Islet of Langerhans (tissue), 1 donor: ENCODE data around the gene HLA-DQA1.
"Not testable (repeated sequence)": the region's sequence is repeated elsewhere in the genome, so short reads cannot be mapped to it uniquely, and the experiment has no call there.

Experiments used
- FAIRE-seq: peaks from one replicate; lab custom pipeline; 2011; peaks lifted over from hg19 to GRCh38; lab: Jason Lieb, UNC

The HLA-DQA1 gene

DNA sequence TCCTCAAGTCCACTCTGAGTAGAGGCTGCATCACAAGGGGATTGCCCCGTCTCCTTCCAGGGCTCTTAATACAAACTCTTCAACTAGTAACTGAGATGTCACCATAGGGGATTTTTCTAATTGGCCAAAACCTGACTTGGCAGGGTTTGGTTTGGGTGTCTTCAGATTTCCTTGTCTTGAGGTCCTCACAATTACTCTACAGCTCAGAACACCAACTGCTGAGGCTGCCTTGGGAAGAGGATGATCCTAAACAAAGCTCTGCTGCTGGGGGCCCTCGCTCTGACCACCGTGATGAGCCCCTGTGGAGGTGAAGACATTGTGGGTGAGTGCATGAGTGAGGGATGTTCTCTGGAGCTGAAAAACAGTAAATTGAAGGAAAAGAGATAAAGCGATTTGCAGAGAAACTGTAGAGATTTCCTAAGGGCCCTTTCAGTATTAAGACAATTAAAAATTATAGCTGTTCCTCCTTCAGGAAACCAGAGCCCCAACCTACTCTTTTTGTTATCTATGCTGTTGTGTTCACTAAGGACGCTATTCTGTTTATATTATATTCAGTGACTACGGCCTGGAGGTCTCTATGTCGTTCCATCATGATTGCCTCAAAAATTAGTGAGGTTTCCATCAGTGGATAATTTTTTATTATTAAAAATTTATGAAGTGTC is at the start of gene HLA-DQA1:
Gene HLA-DQA1, plus strand, starts transcription at position 188 of the 662 bp plus-strand sequence. Its CDS starts 53 bp downstream, at position 241.
- FAIRE-seq, result no peak

DNA sequence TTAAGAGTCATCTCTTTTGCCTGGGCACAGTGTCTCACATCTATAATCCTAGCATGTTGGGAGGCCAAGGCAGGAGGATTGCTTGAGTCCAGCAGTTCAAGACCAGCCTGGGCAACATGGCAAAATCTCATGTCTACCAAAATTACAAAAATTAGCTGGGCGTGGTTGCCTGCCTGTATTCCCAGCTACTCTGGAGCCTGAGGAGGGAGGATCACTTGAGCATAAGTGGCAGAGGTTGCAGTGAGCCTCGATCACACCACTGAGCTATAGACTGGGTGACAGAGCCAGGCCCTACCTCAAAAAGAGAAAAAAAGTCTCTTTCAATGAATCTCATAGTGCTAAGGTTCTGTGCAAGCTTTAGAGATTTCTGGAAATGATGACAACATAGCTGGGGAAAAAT is 49.0 kb upstream of the HLA-DQA1 start:
- no peak for FAIRE-seq

DNA sequence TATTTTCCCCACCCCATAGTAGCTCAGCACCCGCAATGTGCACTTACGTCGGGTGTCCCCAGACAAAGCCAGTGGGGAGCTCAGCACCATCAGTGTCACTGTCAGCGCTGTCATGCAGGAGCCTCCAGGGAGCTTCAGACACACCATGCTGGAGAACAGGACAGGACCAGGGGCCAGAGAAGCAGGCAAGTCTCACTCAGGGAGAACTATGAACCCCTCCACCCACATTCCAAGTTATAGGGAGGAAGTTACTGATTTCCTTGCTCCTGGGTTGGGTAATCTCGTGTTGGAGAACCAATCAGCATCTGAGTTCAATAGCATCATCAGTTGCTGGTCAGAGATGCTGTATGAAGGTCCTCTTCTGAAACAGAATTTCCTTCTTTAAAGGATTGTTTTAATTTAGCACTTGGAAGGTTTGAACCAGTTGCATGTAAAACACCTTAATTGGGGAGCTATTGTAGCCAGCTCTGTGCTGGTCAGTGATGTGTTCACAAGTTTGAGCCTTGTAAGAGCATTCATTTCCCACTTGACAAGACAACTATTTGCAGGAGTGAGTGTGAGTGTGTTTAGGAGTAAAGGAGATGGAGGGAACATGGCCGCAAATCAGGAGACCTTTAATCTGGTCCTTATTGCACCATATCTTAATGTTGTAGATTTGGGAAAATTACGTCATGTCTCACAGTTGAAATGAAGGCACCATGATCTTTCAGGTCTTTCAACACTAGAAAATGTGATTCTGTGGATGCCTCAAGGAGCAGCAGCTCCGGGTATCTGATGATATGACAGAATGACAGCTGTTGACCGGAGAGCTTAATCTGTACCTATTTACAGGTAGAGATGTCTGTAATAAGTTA is 47.4 kb upstream of the HLA-DQA1 start, which contains the start of gene HLA-DRB1:
Gene HLA-DRB1, minus strand, starts transcription at position 253 of the 854 bp plus-strand sequence. Its CDS starts 106 bp downstream, at position 147.
- peak; percentile 97 for FAIRE-seq

DNA sequence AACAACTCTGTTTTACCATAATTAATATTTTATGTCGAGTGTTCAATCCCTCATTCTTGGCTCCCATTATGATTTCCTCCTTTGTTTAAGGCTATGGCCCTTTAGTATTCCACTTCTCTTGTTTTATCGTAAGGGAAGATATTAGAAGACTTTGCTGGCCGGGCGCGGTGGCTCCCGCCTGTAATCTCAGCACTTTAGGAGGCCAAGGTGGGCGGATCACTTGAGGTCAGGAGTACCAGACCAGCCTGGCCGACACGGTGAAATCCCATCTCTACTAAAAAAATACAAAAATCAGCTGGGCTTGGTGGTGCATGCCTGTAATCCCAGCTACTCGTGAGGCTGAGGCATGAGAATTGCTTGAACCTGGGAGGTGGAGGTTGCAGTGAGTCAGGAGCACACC is 46.5 kb upstream of the HLA-DQA1 start:
- FAIRE-seq, result not testable (repeated sequence)

DNA sequence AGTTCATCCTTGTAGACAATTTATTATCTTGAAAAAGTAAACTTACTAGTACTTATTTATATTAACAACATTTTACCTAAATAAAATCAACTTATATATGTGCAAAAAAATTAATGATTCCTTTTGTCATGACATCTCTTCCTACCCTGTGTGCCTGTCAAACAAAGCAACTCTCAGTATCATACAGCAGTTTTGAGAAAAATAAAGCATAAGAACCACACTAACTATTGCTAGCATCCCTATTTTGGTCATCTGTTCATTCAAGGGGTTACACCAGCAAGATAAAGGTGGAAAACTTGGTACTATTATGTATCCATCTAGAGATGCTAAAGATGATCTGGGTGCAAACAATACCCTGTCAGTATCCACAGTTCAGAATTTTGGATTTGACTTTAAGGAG is 40.2 kb upstream of the HLA-DQA1 start:
- no peak for FAIRE-seq

DNA sequence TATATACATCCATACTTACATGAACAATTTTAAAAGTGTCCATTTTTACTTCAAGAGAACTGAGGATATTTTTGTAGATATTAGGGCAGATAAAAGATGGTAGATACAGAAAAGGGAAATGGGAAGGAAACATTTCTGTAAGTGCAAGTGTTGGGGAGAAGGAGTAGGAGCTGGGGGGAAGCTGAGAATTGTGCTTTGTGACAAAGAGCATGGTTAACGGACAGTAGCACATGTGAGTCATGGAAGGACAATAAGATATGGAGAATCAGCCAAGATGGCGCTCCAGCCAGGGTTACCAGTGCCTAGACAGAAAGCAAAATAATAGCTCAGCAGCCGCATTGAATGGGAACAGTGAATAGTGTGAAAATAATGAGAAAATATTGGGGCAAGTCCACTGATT is 34.8 kb upstream of the HLA-DQA1 start:
- no peak for FAIRE-seq

DNA sequence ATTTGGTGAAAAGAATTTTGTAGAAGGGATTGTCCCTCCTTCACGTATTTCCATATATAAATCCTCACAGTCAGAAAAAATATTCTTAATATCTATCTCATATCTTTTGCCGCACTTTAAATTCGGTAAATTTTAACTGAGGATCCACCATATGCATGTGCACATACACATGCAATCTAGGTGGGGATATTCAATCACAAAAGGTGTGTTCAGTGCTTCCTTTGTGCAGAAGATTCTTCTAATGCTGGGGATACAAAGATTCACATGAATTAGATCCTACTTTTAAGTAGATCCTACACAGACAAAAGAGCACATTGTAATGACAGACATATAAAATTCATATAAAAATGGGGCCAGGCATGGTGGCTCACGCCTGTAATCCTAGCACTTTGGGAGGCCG is 34.0 kb upstream of the HLA-DQA1 start:
- FAIRE-seq, result no peak

DNA sequence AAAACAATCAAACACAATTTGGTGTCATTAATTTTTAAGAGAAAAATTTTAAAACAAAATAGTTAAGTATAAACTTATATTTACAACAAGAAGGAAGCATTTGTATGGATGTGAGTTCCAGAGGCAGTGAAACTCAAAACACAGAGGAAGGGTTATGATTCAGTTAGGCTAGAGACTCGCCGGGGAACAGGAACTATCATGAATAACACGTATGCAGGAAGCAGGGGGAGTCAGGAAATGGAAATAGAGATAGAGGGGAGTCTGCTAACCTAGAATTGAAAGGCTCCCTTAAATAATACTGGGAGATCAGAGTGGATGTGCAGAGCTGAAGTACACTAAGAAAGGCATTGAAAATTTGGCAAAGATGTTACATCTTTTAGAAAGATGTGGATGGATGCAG is 33.3 kb upstream of the HLA-DQA1 start:
- FAIRE-seq, result no peak

DNA sequence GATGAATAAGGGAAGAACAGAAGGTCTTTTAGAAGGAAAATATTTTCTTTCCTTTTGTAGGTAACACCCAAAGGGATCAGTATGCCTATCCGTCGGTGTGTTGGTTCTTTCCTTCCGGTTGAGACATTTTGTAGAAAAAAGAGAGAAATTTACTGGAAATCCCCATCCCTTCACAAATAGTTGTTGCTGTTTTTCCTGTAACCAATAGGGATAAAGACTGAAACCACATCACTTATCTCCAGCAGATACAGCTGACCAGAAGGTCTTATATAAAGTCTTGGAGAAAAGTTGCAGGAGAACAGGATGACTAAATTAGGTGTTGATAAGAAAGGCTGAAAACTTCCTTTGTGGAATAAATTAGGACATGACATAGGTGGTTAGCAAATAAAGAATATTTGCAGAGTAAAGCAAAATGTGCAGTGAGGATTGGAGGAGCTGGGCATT is 32.8 kb upstream of the HLA-DQA1 start:
- no peak for FAIRE-seq

DNA sequence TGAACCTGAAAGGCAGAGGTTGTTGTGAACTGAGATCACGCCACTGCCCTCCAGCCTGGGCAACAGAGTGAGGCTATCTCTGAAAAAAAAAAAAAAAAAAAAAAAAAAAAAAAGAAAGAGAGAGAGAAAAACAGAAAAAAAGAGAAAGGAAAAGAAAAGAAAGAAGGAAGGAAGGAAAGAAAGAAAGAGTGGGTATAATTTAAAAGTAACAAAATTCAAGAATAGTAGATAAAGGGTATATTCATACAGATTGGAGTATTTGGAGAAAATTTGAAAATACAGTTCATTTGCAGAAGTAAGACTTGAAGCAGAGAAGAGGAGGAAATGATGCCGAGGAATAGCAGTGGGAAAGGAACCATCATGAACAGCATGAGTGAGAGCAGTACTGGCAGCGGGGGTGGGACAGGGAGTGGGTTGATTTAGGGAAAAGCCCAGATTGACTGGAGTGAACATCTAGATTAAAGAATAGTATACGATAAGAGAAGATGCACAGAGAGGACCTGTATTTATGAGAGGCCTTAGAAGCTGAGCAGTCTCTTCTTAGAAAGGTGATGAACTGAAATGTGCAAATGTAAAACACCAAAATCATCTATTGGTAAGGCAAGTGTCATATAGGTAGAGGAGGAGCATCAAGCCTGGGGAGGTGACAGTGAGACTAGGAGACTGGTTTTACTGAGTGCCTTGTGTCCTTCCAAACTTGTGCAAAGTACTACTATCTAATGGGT is 29.8 kb upstream of the HLA-DQA1 start:
- no peak for FAIRE-seq

DNA sequence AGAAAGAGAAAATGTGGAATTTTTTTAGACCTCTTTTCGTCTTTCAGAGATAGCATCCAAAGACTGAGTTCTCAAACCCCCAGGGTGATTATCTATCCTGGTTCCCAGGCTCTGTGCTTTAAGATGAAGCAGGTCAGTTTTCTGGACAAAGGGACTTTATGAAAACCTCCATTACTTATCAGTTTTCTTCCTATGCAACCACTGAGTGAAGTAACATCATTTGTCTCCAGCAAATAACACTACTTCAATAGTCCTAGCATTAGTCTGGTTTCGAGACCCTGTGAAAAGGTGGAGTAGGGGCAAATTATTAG is 29.3 kb upstream of the HLA-DQA1 start:
- FAIRE-seq, result no peak

DNA sequence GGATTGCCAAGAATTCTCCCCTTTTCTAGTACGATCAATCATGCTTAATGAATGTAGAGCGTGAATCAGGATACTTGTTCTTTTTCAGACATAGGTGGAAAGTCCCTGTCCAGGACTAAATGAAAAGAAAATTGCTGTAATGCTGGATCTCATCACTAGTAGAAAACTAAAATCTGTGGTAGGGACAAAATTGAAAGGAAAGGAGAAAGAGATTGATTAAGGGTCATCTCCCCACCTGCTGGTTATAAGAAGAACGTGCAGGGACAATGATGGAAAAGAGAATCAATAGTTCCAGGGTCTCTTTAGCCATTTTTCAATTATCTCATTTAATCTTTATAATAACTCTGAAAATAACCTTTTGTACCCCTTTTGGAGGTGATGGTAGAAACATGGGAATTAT is 28.8 kb upstream of the HLA-DQA1 start:
- FAIRE-seq, result no peak

DNA sequence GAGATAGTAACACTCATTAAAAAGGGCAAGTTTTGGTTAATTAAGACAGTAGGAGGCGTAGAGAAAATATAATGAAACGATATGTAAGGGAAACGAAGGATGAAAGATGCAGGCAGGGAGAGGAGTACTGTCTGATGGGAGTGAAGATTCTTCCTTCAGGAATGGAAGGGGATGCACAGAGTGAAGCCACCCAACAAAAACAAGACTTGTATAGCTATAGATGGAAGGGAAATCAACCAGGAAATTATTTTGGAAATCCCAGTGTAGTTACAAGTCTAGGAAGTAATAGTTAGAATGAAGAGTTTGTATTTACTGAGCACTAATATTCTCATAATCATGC is 27.8 kb upstream of the HLA-DQA1 start:
- FAIRE-seq, result no peak

DNA sequence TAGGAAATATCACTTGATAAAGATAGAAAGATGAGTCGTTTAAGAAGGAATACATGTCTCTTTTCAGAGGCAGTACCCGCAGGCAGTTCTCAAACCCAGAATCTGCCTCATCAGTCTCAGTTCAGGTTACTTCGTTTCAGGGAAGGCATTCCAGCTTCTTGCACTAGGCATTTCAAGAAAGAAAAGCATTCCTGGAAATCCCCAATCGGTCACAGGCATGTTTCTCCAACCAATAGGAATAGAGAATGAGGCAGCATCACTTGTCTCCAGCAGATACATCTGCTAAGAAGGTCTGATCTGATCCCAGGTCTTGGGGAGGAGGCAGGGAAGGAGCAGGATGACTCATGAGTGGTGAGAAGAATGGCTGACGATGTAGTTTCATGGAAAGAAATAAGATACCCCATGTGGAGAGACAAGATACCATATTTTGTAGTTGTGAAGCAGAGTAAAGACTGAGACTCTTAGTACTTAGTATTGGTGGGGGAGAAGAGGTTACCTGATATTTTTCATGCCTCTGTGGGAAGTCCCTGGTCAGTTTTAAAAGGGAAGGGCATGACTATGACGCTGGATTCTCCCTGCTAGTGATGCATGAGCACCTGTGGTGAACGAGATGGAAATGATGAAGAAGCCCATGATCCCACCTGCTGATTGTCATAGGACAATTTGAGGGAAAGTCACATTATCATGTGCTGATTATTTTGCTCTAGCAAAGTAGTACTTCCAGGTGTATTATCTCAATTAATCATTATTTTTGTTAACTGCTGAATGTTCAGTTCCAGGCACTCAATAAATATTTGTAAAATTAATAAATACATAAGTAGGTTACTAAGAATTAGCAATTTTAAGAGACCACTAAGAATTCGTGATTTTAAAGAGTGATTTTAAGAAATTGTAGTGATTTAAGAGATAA is 27.2 kb upstream of the HLA-DQA1 start:
- FAIRE-seq, result peak; percentile 27

DNA sequence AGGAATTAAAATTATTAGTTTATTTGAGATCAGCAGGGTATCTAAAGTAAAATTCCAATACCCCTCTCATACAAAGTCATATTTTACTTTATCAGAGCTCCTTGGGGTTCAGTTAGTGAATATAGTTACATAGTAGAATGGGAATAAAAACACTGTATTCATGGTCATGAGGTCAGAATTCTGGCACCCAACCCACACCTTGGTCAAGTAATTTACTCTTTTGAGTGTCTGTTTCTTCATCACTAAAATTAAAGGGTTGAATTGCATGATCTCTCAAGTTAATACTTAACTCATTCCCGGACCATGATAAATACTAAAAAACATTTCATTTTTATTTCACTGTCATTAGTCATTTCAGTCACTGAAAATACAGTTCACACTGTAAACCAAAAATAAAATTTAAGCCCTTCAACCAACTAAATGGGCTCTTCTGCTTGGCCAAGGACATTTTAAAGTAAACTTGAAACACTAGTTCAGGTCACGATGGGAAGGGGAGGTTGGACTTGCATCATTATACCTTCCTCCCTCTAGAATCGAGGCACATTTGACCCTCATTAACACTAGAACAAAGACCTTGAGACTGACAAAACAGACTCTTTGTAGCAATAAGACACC is 26.4 kb upstream of the HLA-DQA1 start:
- no peak for FAIRE-seq

DNA sequence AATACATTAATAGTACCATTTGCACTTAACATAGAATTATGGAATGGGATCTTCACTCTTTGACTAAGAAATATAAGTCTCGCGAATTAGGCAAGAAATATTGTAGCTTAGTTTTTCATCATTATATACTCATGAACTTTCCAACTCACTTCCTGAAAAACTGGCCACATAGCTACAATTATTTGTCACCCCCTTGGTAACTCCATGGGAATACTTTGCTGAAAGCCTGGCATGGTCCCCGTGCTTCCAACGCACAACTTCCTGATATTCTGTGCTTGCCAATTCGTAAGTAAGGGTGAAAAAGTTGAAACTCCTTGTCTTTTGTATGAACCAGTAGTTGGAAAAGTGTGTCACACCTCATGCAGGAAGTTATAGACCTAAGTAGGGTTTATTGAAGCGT is 23.7 kb upstream of the HLA-DQA1 start:
- no peak for FAIRE-seq

DNA sequence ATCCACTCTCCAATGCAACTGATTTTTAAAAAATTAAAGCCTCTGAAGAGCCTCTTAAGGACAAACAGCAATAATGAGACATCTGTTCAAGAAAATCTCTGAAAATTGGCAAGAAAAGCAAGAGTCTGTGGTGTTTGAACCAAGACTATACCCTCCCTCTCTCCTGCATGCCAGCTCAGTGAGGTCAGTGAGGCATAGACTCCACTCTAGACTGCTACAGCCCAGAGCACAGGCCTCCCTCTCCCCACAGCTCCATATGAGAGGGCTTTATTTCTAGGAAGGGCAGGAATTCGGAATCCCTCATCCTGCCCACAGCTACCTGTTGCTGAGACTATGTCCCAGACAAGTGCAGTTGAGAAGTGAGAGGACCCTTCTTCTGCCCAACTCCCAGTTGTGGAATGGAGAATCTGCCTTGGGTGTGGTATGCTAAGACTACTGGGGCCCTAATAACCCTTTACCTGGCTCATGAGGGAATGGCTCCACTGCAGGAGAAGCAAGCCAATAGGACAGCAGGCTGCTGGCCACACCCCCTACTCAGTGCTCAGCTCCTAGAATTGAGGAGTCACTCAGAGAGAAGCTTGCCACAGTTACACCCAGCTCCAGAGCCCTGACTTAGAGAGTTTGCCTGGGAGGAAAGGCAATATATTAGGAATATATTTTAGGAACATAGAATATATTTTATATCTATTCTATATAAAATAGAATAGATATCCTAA is 22.7 kb upstream of the HLA-DQA1 start:
- no peak for FAIRE-seq

DNA sequence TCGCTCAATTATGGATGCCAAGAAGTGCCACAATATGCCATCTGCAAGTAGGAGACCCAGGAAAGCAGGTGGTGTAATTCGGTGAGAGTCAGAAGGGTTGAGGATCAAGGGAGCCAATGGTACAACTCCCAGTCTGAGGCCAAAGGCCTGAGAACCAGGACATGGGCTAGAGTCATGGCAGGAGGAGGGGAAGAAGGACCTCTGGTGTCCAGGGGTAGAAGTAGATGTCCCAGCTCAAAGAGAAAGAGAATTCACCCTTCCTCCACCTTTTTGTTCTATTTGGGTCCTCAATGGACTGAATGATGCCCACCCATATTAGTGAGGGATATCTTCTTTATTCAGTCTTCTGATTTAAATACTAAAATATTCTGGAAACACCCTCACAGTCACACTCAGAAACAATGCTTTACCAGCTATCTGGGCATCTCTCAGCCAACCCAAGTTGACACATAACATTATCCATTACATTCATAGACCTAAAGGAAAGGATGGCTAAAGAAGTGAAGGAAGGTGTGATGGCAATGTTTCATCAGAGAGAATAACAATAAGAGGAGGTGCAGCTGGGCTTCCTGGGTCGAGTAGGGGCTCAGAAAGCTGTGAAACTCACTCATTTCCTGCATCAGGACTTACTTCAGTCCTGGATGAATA is 21.2 kb upstream of the HLA-DQA1 start:
- no peak for FAIRE-seq

DNA sequence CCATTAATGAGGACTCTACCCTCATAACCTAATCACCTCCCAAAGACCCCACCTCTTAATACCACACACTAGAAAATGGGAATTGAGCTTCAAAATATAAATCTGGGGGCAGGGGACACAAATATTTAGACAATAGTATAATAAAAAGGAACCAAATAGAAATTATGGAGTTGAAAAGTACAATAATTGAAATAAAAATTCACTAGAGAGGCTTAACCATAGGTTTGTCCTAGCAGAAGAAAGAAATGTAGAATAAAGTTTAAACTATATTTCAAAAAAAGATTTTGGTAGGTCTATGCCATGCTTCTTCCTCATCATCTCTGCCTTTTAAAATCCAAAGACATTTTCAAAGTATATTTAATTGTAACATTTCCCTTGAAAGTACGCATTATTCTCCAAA is 19.5 kb upstream of the HLA-DQA1 start:
- FAIRE-seq, result no peak

DNA sequence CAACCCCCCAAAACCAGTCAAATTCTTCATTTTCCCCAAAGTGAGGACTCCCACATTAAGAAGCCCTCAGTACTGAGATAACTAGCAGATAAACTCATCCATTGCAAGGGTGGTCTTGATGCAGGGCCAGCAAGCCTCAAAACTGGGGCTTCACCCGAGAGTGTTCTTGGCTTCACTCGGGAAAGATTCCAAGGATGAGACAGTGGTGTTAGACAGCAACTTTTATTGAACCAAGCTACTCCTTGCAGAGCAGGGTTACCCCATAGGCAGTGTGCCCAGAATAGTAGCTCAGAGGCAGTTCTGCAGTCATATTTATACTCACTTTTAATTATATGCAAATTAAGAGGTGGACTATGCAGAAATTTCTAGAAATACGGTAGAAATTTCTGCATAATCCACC is 15.8 kb upstream of the HLA-DQA1 start:
- no peak for FAIRE-seq
